Measurements from ENCODE around the gene CSMD2. TPM values are rescaled to one million over a fixed set of nuclear protein-coding genes. Genes with fewer than 3 reads are reported as not detected.

The CSMD2 gene
- total RNA-seq, 4 donors from 2014 or later = 0.16 to 1.00 (median 0.27) TPM; not detected in 1

DNA sequence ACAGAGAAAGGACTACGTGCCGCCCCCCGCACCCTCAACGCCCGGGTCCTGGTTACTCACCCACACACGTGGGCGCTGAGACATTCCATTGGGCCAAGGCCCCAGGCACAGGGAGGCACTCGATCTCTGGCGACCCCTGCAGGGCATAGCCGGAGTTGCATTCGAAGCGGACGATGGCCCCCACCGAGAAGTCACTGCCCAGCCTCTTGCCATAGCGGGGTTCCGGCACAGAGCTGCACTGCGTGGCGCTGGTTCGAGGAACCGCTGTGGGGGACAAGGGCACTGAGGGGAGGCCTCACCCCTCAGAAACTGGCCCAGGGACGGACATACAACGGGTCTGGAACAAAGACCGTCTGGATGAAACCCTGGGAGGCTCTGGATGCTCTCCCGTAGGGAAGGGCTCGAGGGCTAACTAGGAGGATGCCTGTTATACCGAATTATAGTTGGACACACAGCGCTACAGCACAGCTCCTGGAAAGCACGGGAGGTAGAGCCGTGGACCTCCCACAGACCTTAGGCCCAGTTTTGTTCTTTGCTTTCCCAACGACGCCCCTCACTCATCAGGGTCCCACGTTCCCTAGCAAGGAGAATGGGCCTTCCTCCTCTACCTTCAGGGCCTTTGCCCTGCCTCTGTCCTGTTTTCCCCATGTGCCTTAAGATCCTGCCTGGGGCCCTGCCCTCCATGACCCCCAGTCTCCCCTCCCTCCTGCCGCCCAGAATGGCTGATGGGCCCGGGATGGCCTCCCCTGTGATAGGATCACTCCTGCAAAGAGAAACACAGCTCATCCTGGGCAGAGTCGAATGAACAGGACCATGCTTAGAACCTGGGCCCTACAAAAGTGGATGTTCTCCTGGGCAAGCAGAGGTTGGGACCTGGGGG is 539.8 kb downstream of the CSMD2 start:
- peaks cover 17% of the 10 kb centered on the region for H3K27me3 ChIP-seq
- DNase-seq = no peak
- no peaks in the 10 kb centered on the region for H3K36me3 ChIP-seq
- H3K4me3 ChIP-seq = no peak overlapping the region
- 90% methylated on average over 32 of the region's 35 CpGs; no CpG with 5 or more reads in 1 of the 2 donors for WGBS, 2 donors (ENCODE audit: low coverage in 1 of 2)
- TF ChIP-seq, protein P1, sequence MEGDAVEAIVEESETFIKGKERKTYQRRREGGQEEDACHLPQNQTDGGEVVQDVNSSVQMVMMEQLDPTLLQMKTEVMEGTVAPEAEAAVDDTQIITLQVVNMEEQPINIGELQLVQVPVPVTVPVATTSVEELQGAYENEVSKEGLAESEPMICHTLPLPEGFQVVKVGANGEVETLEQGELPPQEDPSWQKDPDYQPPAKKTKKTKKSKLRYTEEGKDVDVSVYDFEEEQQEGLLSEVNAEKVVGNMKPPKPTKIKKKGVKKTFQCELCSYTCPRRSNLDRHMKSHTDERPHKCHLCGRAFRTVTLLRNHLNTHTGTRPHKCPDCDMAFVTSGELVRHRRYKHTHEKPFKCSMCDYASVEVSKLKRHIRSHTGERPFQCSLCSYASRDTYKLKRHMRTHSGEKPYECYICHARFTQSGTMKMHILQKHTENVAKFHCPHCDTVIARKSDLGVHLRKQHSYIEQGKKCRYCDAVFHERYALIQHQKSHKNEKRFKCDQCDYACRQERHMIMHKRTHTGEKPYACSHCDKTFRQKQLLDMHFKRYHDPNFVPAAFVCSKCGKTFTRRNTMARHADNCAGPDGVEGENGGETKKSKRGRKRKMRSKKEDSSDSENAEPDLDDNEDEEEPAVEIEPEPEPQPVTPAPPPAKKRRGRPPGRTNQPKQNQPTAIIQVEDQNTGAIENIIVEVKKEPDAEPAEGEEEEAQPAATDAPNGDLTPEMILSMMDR (IDR thresholded peaks at IDR 0.05) = peak in 1 of 5 experiments; percentile 5
- TF ChIP-seq EP300 (IDR thresholded peaks at IDR 0.05; ENCODE audit: low read depth) = no peak
- TF ChIP-seq POLR2AphosphoS5 (IDR thresholded peaks at IDR 0.05) = no peak
- in situ Hi-C loops (cut with MboI; ENCODE audit: low pct_ligation_motif_present in 1 of 4, low pct_unique_long_range_greater_than_20kb in 1 of 4, low sequenced_read_pairs in 3 of 4) (loop anchor here (25.0 kb wide), 2 partner anchors 537 to 1112 kb away; partner anchors contain the start of gene CSMD2 (in 1 of the 4)), intact Hi-C loops (cut with DNase I; ENCODE audit: low total_unique reads) (no loop called here)
- no peaks in the 10 kb centered on the region for H3K9me3 ChIP-seq
- no peaks in the 10 kb centered on the region for H3K4me1 ChIP-seq
- H3K27ac ChIP-seq = no peak overlapping the region

DNA sequence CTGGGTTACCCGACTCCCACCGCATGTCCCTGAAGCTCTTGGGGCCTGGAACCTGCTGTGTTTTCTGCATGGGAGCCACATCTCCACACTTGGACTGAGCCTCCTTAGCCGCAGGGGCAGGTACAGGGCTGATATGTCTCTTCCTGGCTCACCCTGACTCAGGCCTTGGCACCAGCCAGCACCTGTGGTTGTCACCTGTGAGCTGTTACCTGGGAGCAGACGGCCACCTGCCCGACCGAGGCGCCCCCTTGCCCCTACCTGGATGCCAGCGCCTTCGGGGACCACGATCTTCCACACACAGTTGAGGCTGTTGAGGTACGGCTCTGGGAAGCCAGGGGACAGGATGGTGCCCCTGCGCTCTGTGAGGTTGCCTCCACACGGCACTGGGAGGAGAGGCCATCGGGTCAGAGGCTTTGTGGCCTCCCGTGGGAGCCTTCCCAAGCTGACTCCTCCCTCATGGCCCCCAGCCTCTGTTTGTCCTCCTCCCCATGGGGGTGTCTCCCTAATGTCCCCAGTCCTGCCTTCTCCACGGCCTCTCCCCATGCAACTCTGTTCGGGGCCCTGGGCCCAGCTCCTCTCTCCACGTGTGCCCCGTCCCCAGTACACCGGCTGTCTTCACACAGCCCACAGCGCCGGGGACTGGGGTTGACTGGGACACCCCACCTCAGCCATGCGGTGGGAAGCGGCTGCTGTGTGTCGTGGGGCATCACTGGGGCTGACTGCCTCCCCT is 540.6 kb downstream of the CSMD2 start:
- H3K4me1 ChIP-seq = no peaks in the 10 kb centered on the region
- H3K9me3 ChIP-seq = no peaks in the 10 kb centered on the region
- WGBS, 2 donors (ENCODE audit: low coverage in 1 of 2) = 80 to 96% methylated on average over 1 to 20 of the region's 25 CpGs
- intact Hi-C loops (cut with DNase I; ENCODE audit: low total_unique reads) = no loop called here
- no peak for DNase-seq
- no peaks in the 10 kb centered on the region for H3K36me3 ChIP-seq
- peaks cover 17% of the 10 kb centered on the region for H3K27me3 ChIP-seq
- TF ChIP-seq, protein P1 (IDR thresholded peaks at IDR 0.05) = no peak
- TF ChIP-seq EP300 (IDR thresholded peaks at IDR 0.05; ENCODE audit: low read depth) = no peak
- TF ChIP-seq POLR2A (IDR thresholded peaks at IDR 0.05) = no peak
- TF ChIP-seq POLR2AphosphoS5 (IDR thresholded peaks at IDR 0.05) = no peak
- in situ Hi-C loops (cut with MboI; ENCODE audit: low pct_ligation_motif_present in 1 of 4, low pct_unique_long_range_greater_than_20kb in 1 of 4, low sequenced_read_pairs in 3 of 4) = no loop called here
- no peak overlapping the region for H3K4me3 ChIP-seq
- H3K27ac ChIP-seq = no peak overlapping the region

DNA sequence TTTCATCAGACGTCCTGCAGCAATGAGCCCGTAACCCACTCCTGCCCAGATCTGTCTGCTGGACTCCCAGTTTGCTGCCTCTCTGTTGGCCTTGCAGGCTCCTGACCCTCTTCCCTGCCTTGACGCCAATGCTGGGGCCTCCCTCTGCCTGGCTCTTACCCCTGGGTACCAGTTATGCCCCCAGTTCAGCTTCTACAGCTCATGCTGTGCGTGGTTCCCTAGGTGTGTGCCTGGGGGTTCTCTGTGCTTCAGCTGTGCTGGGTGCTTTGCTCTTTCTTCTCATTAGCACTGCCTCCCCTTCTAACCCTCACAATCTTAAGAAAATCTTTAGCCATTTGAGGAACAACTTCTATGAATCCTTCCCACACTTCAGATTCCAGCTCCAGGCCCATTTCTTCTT is 541.2 kb downstream of the CSMD2 start:
- DNase-seq = no peak
- intact Hi-C loops (cut with DNase I; ENCODE audit: low total_unique reads) = no loop called here
- Histone ChIP-seq H3K27me3 (peaks cover 15% of the 10 kb centered on the region), H3K9me3 (no peaks in the 10 kb centered on the region), H3K4me3 (no peak overlapping the region), H3K4me1 (no peaks in the 10 kb centered on the region), H3K36me3 (no peaks in the 10 kb centered on the region), H3K27ac (no peak overlapping the region)
- TF ChIP-seq EP300 (IDR thresholded peaks at IDR 0.05; ENCODE audit: low read depth) = no peak
- no peak for TF ChIP-seq POLR2AphosphoS5 (IDR thresholded peaks at IDR 0.05)
- TF ChIP-seq POLR2A (IDR thresholded peaks at IDR 0.05) = no peak
- TF ChIP-seq, protein P1 (IDR thresholded peaks at IDR 0.05) = no peak
- 81 to 84% methylated on average over 3 to 4 of the region's 4 CpGs for WGBS, 2 donors (ENCODE audit: low coverage in 1 of 2)
- in situ Hi-C loops (cut with MboI; ENCODE audit: low pct_ligation_motif_present in 1 of 4, low pct_unique_long_range_greater_than_20kb in 1 of 4, low sequenced_read_pairs in 3 of 4) = no loop called here

DNA sequence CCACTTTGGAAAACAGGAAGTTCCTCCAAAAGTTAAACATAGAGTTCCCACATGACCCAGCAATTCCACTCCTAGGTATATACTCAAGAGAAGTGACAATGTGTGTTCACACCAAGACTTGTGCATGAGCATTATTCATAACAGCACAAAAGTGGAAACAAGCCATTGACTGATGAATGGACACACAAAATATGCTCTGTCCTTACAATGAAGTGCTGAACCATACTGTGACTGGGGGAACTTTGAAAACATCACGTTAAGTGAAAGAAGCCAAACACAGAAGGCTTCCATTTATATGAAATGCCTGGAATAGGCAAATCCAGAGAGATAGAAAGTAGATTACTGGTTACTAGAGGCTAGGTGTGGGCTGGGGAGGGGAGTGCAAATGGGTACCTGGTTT is 542.3 kb downstream of the CSMD2 start:
- Histone ChIP-seq H3K4me1 (no peaks in the 10 kb centered on the region), H3K9me3 (no peaks in the 10 kb centered on the region), H3K36me3 (no peaks in the 10 kb centered on the region), H3K4me3 (no peak overlapping the region), H3K27ac (no peak overlapping the region), H3K27me3 (peaks cover 8% of the 10 kb centered on the region)
- in situ Hi-C loops (cut with MboI; ENCODE audit: low pct_ligation_motif_present in 1 of 4, low pct_unique_long_range_greater_than_20kb in 1 of 4, low sequenced_read_pairs in 3 of 4) (no loop called here), intact Hi-C loops (cut with DNase I; ENCODE audit: low total_unique reads) (no loop called here)
- no peak for DNase-seq
- TF ChIP-seq EP300 (IDR thresholded peaks at IDR 0.05; ENCODE audit: low read depth) (no peak), POLR2AphosphoS5 (IDR thresholded peaks at IDR 0.05) (no peak), POLR2A (IDR thresholded peaks at IDR 0.05) (no peak)
- TF ChIP-seq, protein P1 (IDR thresholded peaks at IDR 0.05) = no peak
- WGBS, 2 donors (ENCODE audit: low coverage in 1 of 2) = 71 to 79% methylated on average over 1 of the region's 1 CpG

Measured in transverse colon (tissue), 4 donors.